GM23338 (cell line): ENCODE data around the gene GIGYF1. TPM values are rescaled to one million over a fixed set of nuclear protein-coding genes. Genes with fewer than 3 reads are reported as not detected.

ENCODE experiments used
- ATAC-seq: fragments of 200-7000 bp; cut with Tn5 transposase; 3 replicates; pipeline ENCODE4 v1.9.1; 2020
- DNase-seq: peaks from one replicate; pipeline ENCODE4 v3.0.0-alpha.2; 2015; ENCODE audit warnings: low spot score
- H2AFZ ChIP-seq: fragments of 200-600 bp; sonication (generic); 2 replicates; pipeline ENCODE4 v1.8.0; 2016; ENCODE audit warnings: antibody characterized with exemption, mild to moderate bottlenecking, moderate library complexity
- H3F3A ChIP-seq: fragments of 200-600 bp; sonication (generic); replicated peaks from 2 replicates; pipeline ENCODE4 v1.8.0; 2017; ENCODE audit warnings: antibody characterized with exemption, mixed run types, low read depth
- H3K27ac ChIP-seq: fragments of 200-600 bp; sonication (generic); 2 replicates; pipeline ENCODE4 v1.6.1; 2016; ENCODE audit warnings: low read depth
- H3K27me3 ChIP-seq: fragments of 200-600 bp; sonication (generic); 2 replicates; pipeline ENCODE4 v1.8.0; 2016; ENCODE audit warnings: mild to moderate bottlenecking, mixed run types, moderate library complexity; ENCODE audit not compliant: insufficient read depth
- H3K36me3 ChIP-seq: fragments of 200-600 bp; sonication (generic); 2 replicates; pipeline ENCODE4 v1.8.0; 2016; ENCODE audit warnings: mild to moderate bottlenecking; ENCODE audit not compliant: insufficient read depth
- H3K4me1 ChIP-seq: fragments of 200-600 bp; sonication (generic); 2 replicates; pipeline ENCODE4 v1.8.0; 2016; ENCODE audit warnings: mild to moderate bottlenecking, moderate library complexity; ENCODE audit not compliant: insufficient read depth
- H3K4me2 ChIP-seq: fragments of 200-600 bp; sonication (generic); 2 replicates; pipeline ENCODE4 v1.7.1; 2017; ENCODE audit warnings: mixed run types
- H3K4me3 ChIP-seq: fragments of 200-600 bp; sonication (generic); 2 replicates; pipeline ENCODE4 v1.6.1; 2016; ENCODE audit warnings: mixed run types
- H3K79me2 ChIP-seq: fragments of 200-600 bp; sonication (generic); replicated peaks from 2 replicates; pipeline ENCODE4 v1.8.0; 2017; ENCODE audit warnings: mild to moderate bottlenecking; ENCODE audit not compliant: insufficient read depth
- H3K9me2 ChIP-seq: fragments of 200-600 bp; sonication (generic); 2 replicates; pipeline ENCODE4 v1.8.0; 2017; ENCODE audit not compliant: insufficient read depth
- H4K20me1 ChIP-seq: fragments of 200-600 bp; sonication (generic); replicated peaks from 2 replicates; pipeline ENCODE4 v1.8.0; 2017; ENCODE audit warnings: mild to moderate bottlenecking; ENCODE audit not compliant: insufficient read depth
- H3K27ac Mint-ChIP-seq: 2 replicates; pipeline ENCODE4 v1.8.0; 2020; ENCODE audit warnings: inconsistent platforms, mild to moderate bottlenecking, moderate library complexity, mixed read lengths
- H3K27me3 Mint-ChIP-seq: 3 replicates; pipeline ENCODE4 v1.8.0; 2022; ENCODE audit warnings: low read depth, mild to moderate bottlenecking, moderate library complexity, mixed read lengths, inconsistent platforms; ENCODE audit not compliant: insufficient read depth, poor library complexity
- H3K36me3 Mint-ChIP-seq: 3 replicates; pipeline ENCODE4 v1.8.0; 2021; ENCODE audit warnings: low read depth, mild to moderate bottlenecking, inconsistent platforms, moderate library complexity, mixed read lengths
- H3K4me1 Mint-ChIP-seq: 3 replicates; pipeline ENCODE4 v1.8.0; 2020; ENCODE audit warnings: mild to moderate bottlenecking, inconsistent platforms, mixed read lengths
- H3K4me3 Mint-ChIP-seq: 3 replicates; pipeline ENCODE4 v1.8.0; 2021; ENCODE audit warnings: moderate library complexity, mild to moderate bottlenecking, inconsistent platforms, mixed read lengths
- H3K9me3 Mint-ChIP-seq: 3 replicates; pipeline ENCODE4 v1.8.0; 2020; ENCODE audit warnings: moderate library complexity, mild to moderate bottlenecking, inconsistent platforms, mixed read lengths
- CREB1 ChIP-seq: fragments of 250-450 bp; sonication (Bioruptor Pico); IDR thresholded peaks from 2 replicates; pipeline ENCODE4 v1.5.0; 2020; ENCODE audit warnings: low read depth, mild to moderate bottlenecking, moderate library complexity
- CTCF ChIP-seq, 2 experiments: fragments of 200-600 bp in 1 of 2; sonication (generic) in 1 of 2; conservative IDR thresholded peaks; 2 replicates each; pipeline versions ENCODE4 v1.5.1 to v1.6.1; 2016 to 2017; ENCODE audit warnings: antibody characterized with exemption in 2 of 2, low read depth in 2 of 2, mild to moderate bottlenecking in 2 of 2, moderate library complexity in 1 of 2
- EZH2 ChIP-seq: fragments of 200-600 bp; sonication (generic); IDR thresholded peaks from one replicate; pipeline ENCODE4 v1.8.0; 2017; ENCODE audit warnings: antibody characterized with exemption, mild to moderate bottlenecking, low read depth; ENCODE audit not compliant: unreplicated experiment
- EZH2phosphoT487 ChIP-seq: fragments of 200-600 bp; sonication (generic); IDR thresholded peaks from one replicate; pipeline ENCODE4 v1.8.1; 2018; ENCODE audit warnings: antibody characterized with exemption; ENCODE audit not compliant: unreplicated experiment
- JUNB ChIP-seq: IDR thresholded peaks from one replicate; pipeline ENCODE4 v1.6.1; 2016; ENCODE audit warnings: antibody characterized with exemption; ENCODE audit not compliant: unreplicated experiment
- NANOG ChIP-seq: IDR thresholded peaks from 2 replicates; pipeline ENCODE4 v1.6.1; 2016; ENCODE audit warnings: antibody characterized with exemption, borderline replicate concordance
- POLR2AphosphoS5 ChIP-seq: IDR thresholded peaks from 2 replicates; pipeline ENCODE4 v1.6.1; 2016; ENCODE audit warnings: antibody characterized with exemption, low read depth
- STAT1 ChIP-seq: IDR thresholded peaks from one replicate; pipeline ENCODE4 v1.6.1; 2016; ENCODE audit warnings: antibody characterized with exemption; ENCODE audit not compliant: unreplicated experiment
- polyA plus RNA-seq: library from polyadenylated mRNA; unstranded; fragments of >200 nt; fragmentation: Nextera tagmentation; extraction: Ambion mirVana; gene quantifications from 2 replicates; pipeline ENCODE4 v1.2.1, GENCODE V29; 2016
- total RNA-seq: library from RNA; depleted of rRNA; stranded (reverse); fragments of >200 nt; shearing (Covaris generic); gene quantifications from 2 replicates; pipeline ENCODE4 v1.2.3, GENCODE V29; 2014
- TF ChIP-seq, protein P1 (sequence below): IDR thresholded peaks from one replicate; pipeline ENCODE4 v1.6.1; 2018; ENCODE audit warnings: antibody characterized with exemption; ENCODE audit not compliant: unreplicated experiment
- TF ChIP-seq, protein P2 (sequence below): IDR thresholded peaks from 2 replicates; pipeline ENCODE4 v1.6.1; 2016; ENCODE audit warnings: antibody characterized with exemption

The GIGYF1 gene
- total and polyA plus RNA-seq, 2 experiments from 2014 or later, result 40.4 to 69.8 TPM

DNA sequence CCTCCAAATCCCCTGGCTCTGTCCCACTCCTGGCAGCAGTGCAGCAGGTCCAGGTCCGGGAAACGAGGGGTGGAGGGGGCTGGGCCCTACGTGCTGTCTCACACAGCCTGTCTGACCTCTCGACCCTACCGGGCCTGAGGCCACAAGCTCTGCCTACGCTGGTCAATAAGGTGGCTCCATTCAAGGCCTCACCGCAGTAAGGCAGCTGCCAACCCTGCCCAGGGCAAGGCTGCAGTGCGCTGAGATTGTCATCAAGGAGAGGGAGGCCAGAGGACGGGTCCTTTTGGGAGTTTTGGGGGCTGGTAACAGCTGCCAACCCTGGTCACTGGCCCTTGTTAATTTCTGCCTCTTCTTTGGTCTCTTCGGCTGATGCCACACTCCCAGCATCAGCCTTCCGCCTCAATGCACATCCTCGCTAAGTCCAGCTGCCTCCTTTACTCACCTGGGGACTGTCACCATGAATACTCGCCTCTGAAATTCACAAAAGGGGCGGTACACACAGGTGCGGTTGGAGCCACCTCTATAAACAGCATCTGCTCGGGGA is 29.8 kb upstream of the GIGYF1 start (continued):
- no peak for TF ChIP-seq CTCF (conservative IDR thresholded peaks at IDR 0.05; ENCODE audit: low read depth in 2 of 2)
- TF ChIP-seq POLR2AphosphoS5, result no peak
- no peak for TF ChIP-seq EZH2
- TF ChIP-seq CREB1 (CRISPR knock-in tag), result no peak
- TF ChIP-seq, protein P1, sequence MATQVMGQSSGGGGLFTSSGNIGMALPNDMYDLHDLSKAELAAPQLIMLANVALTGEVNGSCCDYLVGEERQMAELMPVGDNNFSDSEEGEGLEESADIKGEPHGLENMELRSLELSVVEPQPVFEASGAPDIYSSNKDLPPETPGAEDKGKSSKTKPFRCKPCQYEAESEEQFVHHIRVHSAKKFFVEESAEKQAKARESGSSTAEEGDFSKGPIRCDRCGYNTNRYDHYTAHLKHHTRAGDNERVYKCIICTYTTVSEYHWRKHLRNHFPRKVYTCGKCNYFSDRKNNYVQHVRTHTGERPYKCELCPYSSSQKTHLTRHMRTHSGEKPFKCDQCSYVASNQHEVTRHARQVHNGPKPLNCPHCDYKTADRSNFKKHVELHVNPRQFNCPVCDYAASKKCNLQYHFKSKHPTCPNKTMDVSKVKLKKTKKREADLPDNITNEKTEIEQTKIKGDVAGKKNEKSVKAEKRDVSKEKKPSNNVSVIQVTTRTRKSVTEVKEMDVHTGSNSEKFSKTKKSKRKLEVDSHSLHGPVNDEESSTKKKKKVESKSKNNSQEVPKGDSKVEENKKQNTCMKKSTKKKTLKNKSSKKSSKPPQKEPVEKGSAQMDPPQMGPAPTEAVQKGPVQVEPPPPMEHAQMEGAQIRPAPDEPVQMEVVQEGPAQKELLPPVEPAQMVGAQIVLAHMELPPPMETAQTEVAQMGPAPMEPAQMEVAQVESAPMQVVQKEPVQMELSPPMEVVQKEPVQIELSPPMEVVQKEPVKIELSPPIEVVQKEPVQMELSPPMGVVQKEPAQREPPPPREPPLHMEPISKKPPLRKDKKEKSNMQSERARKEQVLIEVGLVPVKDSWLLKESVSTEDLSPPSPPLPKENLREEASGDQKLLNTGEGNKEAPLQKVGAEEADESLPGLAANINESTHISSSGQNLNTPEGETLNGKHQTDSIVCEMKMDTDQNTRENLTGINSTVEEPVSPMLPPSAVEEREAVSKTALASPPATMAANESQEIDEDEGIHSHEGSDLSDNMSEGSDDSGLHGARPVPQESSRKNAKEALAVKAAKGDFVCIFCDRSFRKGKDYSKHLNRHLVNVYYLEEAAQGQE, result no peak
- no peak for TF ChIP-seq NANOG
- no peak for TF ChIP-seq JUNB
- TF ChIP-seq STAT1, result no peak
- TF ChIP-seq, protein P2, sequence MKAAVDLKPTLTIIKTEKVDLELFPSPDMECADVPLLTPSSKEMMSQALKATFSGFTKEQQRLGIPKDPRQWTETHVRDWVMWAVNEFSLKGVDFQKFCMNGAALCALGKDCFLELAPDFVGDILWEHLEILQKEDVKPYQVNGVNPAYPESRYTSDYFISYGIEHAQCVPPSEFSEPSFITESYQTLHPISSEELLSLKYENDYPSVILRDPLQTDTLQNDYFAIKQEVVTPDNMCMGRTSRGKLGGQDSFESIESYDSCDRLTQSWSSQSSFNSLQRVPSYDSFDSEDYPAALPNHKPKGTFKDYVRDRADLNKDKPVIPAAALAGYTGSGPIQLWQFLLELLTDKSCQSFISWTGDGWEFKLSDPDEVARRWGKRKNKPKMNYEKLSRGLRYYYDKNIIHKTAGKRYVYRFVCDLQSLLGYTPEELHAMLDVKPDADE, result no peak
- TF ChIP-seq EZH2phosphoT487, result no peak

GRCh38 chr7:100722480-100723212 is 28.6 kb upstream of the GIGYF1 start:
- Mint-ChIP-seq H3K36me3 (no peaks in the 10 kb centered on the region), H3K27me3 (peaks cover 40% of the 10 kb centered on the region), H3K4me1 (peaks cover 7% of the 10 kb centered on the region), H3K9me3 (peaks cover 2% of the 10 kb centered on the region; the same call in 2 of the 3 replicates), H3K27ac (no peak overlapping the region), H3K4me3 (no peak overlapping the region)
- Histone ChIP-seq H2AFZ (no peak overlapping the region), H3K4me3 (no peak overlapping the region), H3F3A (peaks cover 6% of the 10 kb centered on the region; the same call in 1 of the 2 replicates), H3K9me2 (no peaks in the 10 kb centered on the region), H3K4me1 (peaks cover 9% of the 10 kb centered on the region; the same call in 1 of the 2 replicates), H4K20me1 (no peaks in the 10 kb centered on the region), H3K27me3 (peaks cover 38% of the 10 kb centered on the region), H3K27ac (no peak overlapping the region), H3K36me3 (no peaks in the 10 kb centered on the region), H3K4me2 (no peak overlapping the region), H3K79me2 (no peaks in the 10 kb centered on the region)
- ATAC-seq, result no peak
- DNase-seq, result no peak
- no peak for TF ChIP-seq EZH2phosphoT487
- no peak for TF ChIP-seq CTCF (conservative IDR thresholded peaks at IDR 0.05; ENCODE audit: low read depth in 2 of 2)
- TF ChIP-seq, protein P2, result no peak
